GM12878 (cell line): ENCODE results near the gene AGPAT4.

Experiments used
- CBFB ChIP-seq: IDR thresholded peaks from 2 replicates; pipeline ENCODE4 v1.6.1; 2016; ENCODE audit warnings: antibody characterized with exemption, low read depth
- EP300 ChIP-seq, 2 experiments: fragments of 150-350 bp in 1 of 2; IDR thresholded peaks; 2 replicates each; pipeline ENCODE4 v1.6.1; 2011 to 2012; ENCODE audit warnings: low read depth in 2 of 2, low read length in 2 of 2, borderline replicate concordance in 1 of 2, improper control_type of control experiment in 1 of 2, inconsistent platforms in 1 of 2; ENCODE audit not compliant: control insufficient read depth in 1 of 2
- NFIC ChIP-seq: IDR thresholded peaks from 2 replicates; pipeline ENCODE4 v1.6.1; 2012; ENCODE audit warnings: low read depth, mild to moderate bottlenecking, inconsistent platforms, low read length, moderate library complexity
- NKRF ChIP-seq: fragments of 450-650 bp; conservative IDR thresholded peaks from 2 replicates; pipeline ENCODE4 v1.6.1; 2017; ENCODE audit warnings: mild to moderate bottlenecking, moderate library complexity
- POLR2A ChIP-seq: IDR thresholded peaks from 2 replicates; pipeline ENCODE4 v1.6.1; 2011; ENCODE audit warnings: low read depth, mild to moderate bottlenecking, low read length
- SPI1 ChIP-seq: IDR thresholded peaks from 2 replicates; pipeline ENCODE4 v1.6.1; 2011; ENCODE audit warnings: low read depth, mild to moderate bottlenecking, low read length, moderate library complexity, borderline replicate concordance; ENCODE audit not compliant: insufficient read depth

GRCh38 chr6:161303628-161304340 is 29.9 kb upstream of the AGPAT4 start:
- TF ChIP-seq NKRF (no peak), NFIC (no peak), POLR2A (no peak), CBFB (no peak), EP300 (IDR thresholded peaks at IDR 0.05; ENCODE audit: borderline replicate concordance in 1 of 2, control insufficient read depth in 1 of 2, low read depth in 2 of 2, low read length in 2 of 2) (no peak), SPI1 (no peak)
